GM23338 (cell line): ENCODE measurements around the gene KPNA4. TPM values are rescaled to one million over a fixed set of nuclear protein-coding genes. Genes with fewer than 3 reads are reported as not detected.

Experiments used
- ATAC-seq: fragments of 200-7000 bp; cut with Tn5 transposase; 3 replicates; pipeline ENCODE4 v1.9.1; 2020
- DNase-seq: peaks from one replicate; pipeline ENCODE4 v3.0.0-alpha.2; 2015; ENCODE audit warnings: low spot score
- H2AFZ ChIP-seq: fragments of 200-600 bp; sonication (generic); 2 replicates; pipeline ENCODE4 v1.8.0; 2016; ENCODE audit warnings: antibody characterized with exemption, mild to moderate bottlenecking, moderate library complexity
- H3F3A ChIP-seq: fragments of 200-600 bp; sonication (generic); replicated peaks from 2 replicates; pipeline ENCODE4 v1.8.0; 2017; ENCODE audit warnings: antibody characterized with exemption, mixed run types, low read depth
- H3K27ac ChIP-seq: fragments of 200-600 bp; sonication (generic); 2 replicates; pipeline ENCODE4 v1.6.1; 2016; ENCODE audit warnings: low read depth
- H3K27me3 ChIP-seq: fragments of 200-600 bp; sonication (generic); 2 replicates; pipeline ENCODE4 v1.8.0; 2016; ENCODE audit warnings: mild to moderate bottlenecking, mixed run types, moderate library complexity; ENCODE audit not compliant: insufficient read depth
- H3K36me3 ChIP-seq: fragments of 200-600 bp; sonication (generic); 2 replicates; pipeline ENCODE4 v1.8.0; 2016; ENCODE audit warnings: mild to moderate bottlenecking; ENCODE audit not compliant: insufficient read depth
- H3K4me1 ChIP-seq: fragments of 200-600 bp; sonication (generic); 2 replicates; pipeline ENCODE4 v1.8.0; 2016; ENCODE audit warnings: mild to moderate bottlenecking, moderate library complexity; ENCODE audit not compliant: insufficient read depth
- H3K4me2 ChIP-seq: fragments of 200-600 bp; sonication (generic); 2 replicates; pipeline ENCODE4 v1.7.1; 2017; ENCODE audit warnings: mixed run types
- H3K4me3 ChIP-seq: fragments of 200-600 bp; sonication (generic); 2 replicates; pipeline ENCODE4 v1.6.1; 2016; ENCODE audit warnings: mixed run types
- H3K79me2 ChIP-seq: fragments of 200-600 bp; sonication (generic); replicated peaks from 2 replicates; pipeline ENCODE4 v1.8.0; 2017; ENCODE audit warnings: mild to moderate bottlenecking; ENCODE audit not compliant: insufficient read depth
- H3K9me2 ChIP-seq: fragments of 200-600 bp; sonication (generic); 2 replicates; pipeline ENCODE4 v1.8.0; 2017; ENCODE audit not compliant: insufficient read depth
- H4K20me1 ChIP-seq: fragments of 200-600 bp; sonication (generic); replicated peaks from 2 replicates; pipeline ENCODE4 v1.8.0; 2017; ENCODE audit warnings: mild to moderate bottlenecking; ENCODE audit not compliant: insufficient read depth
- H3K27ac Mint-ChIP-seq: 2 replicates; pipeline ENCODE4 v1.8.0; 2020; ENCODE audit warnings: inconsistent platforms, mild to moderate bottlenecking, moderate library complexity, mixed read lengths
- H3K27me3 Mint-ChIP-seq: 3 replicates; pipeline ENCODE4 v1.8.0; 2022; ENCODE audit warnings: low read depth, mild to moderate bottlenecking, moderate library complexity, mixed read lengths, inconsistent platforms; ENCODE audit not compliant: insufficient read depth, poor library complexity
- H3K36me3 Mint-ChIP-seq: 3 replicates; pipeline ENCODE4 v1.8.0; 2021; ENCODE audit warnings: low read depth, mild to moderate bottlenecking, inconsistent platforms, moderate library complexity, mixed read lengths
- H3K4me1 Mint-ChIP-seq: 3 replicates; pipeline ENCODE4 v1.8.0; 2020; ENCODE audit warnings: mild to moderate bottlenecking, inconsistent platforms, mixed read lengths
- H3K4me3 Mint-ChIP-seq: 3 replicates; pipeline ENCODE4 v1.8.0; 2021; ENCODE audit warnings: moderate library complexity, mild to moderate bottlenecking, inconsistent platforms, mixed read lengths
- H3K9me3 Mint-ChIP-seq: 3 replicates; pipeline ENCODE4 v1.8.0; 2020; ENCODE audit warnings: moderate library complexity, mild to moderate bottlenecking, inconsistent platforms, mixed read lengths
- CREB1 ChIP-seq: fragments of 250-450 bp; sonication (Bioruptor Pico); IDR thresholded peaks from 2 replicates; pipeline ENCODE4 v1.5.0; 2020; ENCODE audit warnings: low read depth, mild to moderate bottlenecking, moderate library complexity
- EZH2 ChIP-seq: fragments of 200-600 bp; sonication (generic); IDR thresholded peaks from one replicate; pipeline ENCODE4 v1.8.0; 2017; ENCODE audit warnings: antibody characterized with exemption, mild to moderate bottlenecking, low read depth; ENCODE audit not compliant: unreplicated experiment
- EZH2phosphoT487 ChIP-seq: fragments of 200-600 bp; sonication (generic); IDR thresholded peaks from one replicate; pipeline ENCODE4 v1.8.1; 2018; ENCODE audit warnings: antibody characterized with exemption; ENCODE audit not compliant: unreplicated experiment
- JUNB ChIP-seq: IDR thresholded peaks from one replicate; pipeline ENCODE4 v1.6.1; 2016; ENCODE audit warnings: antibody characterized with exemption; ENCODE audit not compliant: unreplicated experiment
- NANOG ChIP-seq: IDR thresholded peaks from 2 replicates; pipeline ENCODE4 v1.6.1; 2016; ENCODE audit warnings: antibody characterized with exemption, borderline replicate concordance
- POLR2AphosphoS5 ChIP-seq: IDR thresholded peaks from 2 replicates; pipeline ENCODE4 v1.6.1; 2016; ENCODE audit warnings: antibody characterized with exemption, low read depth
- REST ChIP-seq: IDR thresholded peaks from one replicate; pipeline ENCODE4 v1.6.1; 2018; ENCODE audit warnings: antibody characterized with exemption; ENCODE audit not compliant: unreplicated experiment
- STAT1 ChIP-seq: IDR thresholded peaks from one replicate; pipeline ENCODE4 v1.6.1; 2016; ENCODE audit warnings: antibody characterized with exemption; ENCODE audit not compliant: unreplicated experiment
- ZNF114 ChIP-seq: fragments of 250-450 bp; sonication (Bioruptor Pico); IDR thresholded peaks from 2 replicates; pipeline ENCODE4 v1.5.0; 2020; ENCODE audit warnings: mild to moderate bottlenecking, moderate library complexity
- ZNF331 ChIP-seq: fragments of 250-450 bp; sonication (Bioruptor Pico); IDR thresholded peaks from 2 replicates; pipeline ENCODE4 v1.5.0; 2020; ENCODE audit warnings: low read depth, mild to moderate bottlenecking, moderate library complexity
- ZNF462 ChIP-seq: fragments of 250-450 bp; sonication (Bioruptor Pico); IDR thresholded peaks from 2 replicates; pipeline ENCODE4 v1.5.0; 2020; ENCODE audit warnings: mild to moderate bottlenecking, moderate library complexity
- polyA plus RNA-seq: library from polyadenylated mRNA; unstranded; fragments of >200 nt; fragmentation: Nextera tagmentation; extraction: Ambion mirVana; gene quantifications from 2 replicates; pipeline ENCODE4 v1.2.1, GENCODE V29; 2016
- total RNA-seq: library from RNA; depleted of rRNA; stranded (reverse); fragments of >200 nt; shearing (Covaris generic); gene quantifications from 2 replicates; pipeline ENCODE4 v1.2.3, GENCODE V29; 2014
- TF ChIP-seq, protein P1 (sequence below), 2 experiments: fragments of 200-600 bp in 1 of 2; sonication (generic) in 1 of 2; conservative IDR thresholded peaks; 2 replicates each; pipeline versions ENCODE4 v1.5.1 to v1.6.1; 2016 to 2017; ENCODE audit warnings: antibody characterized with exemption in 2 of 2, low read depth in 2 of 2, mild to moderate bottlenecking in 2 of 2, moderate library complexity in 1 of 2
- TF ChIP-seq, protein P2 (sequence below): IDR thresholded peaks from 2 replicates; pipeline ENCODE4 v1.6.1; 2016; ENCODE audit warnings: antibody characterized with exemption

Gene KPNA4
- total and polyA plus RNA-seq, 2 experiments from 2014 or later, result 17.8 to 36.2 TPM

- no peak for TF ChIP-seq EZH2phosphoT487
- TF ChIP-seq STAT1, result no peak
- no peak for TF ChIP-seq JUNB
- no peak for TF ChIP-seq ZNF114
Measured at GRCh38 chr3:160455846-160456245, 109.5 kb downstream of the KPNA4 start (continued).

DNA sequence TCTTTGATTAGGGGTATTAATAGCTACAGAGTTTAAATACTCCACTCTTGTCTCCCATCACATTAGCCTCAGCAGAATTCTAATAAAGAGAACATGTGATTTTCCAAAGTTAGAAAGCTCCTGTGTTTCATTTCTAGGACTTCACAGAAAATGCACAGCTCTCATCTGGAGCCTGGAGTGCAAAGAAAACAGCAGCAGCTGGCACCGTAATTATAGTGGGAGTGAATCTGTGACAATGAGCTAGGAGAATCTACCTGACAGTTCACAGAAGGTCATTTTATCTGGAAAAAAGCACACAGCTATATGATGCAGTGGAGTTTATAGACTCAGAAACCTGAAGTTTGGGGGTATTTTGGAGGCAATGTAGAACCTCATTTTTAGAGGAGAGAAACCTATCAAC, 110.4 kb downstream of the KPNA4 start:
- ATAC-seq (no peak), DNase-seq (no peak)
- no peaks in the 10 kb centered on the region for H3K36me3 Mint-ChIP-seq
- no peak overlapping the region for H3K27ac Mint-ChIP-seq
- H3K27me3 Mint-ChIP-seq, result no peaks in the 10 kb centered on the region
- H3K79me2 ChIP-seq, result no peaks in the 10 kb centered on the region
- no peak overlapping the region for H2AFZ ChIP-seq
- no peak overlapping the region for H3K27ac ChIP-seq
- no peaks in the 10 kb centered on the region for H3K36me3 ChIP-seq
- H3K4me3 ChIP-seq, result no peak overlapping the region
- H3K4me3 Mint-ChIP-seq, result no peak overlapping the region
- H4K20me1 ChIP-seq, result no peaks in the 10 kb centered on the region; the same call in 1 of the 2 replicates
- H3F3A ChIP-seq, result no peaks in the 10 kb centered on the region
- H3K4me1 ChIP-seq, result no peaks in the 10 kb centered on the region
- no peak overlapping the region for H3K4me2 ChIP-seq
- TF ChIP-seq POLR2AphosphoS5 (no peak), ZNF462 (CRISPR knock-in tag) (no peak), REST (no peak), ZNF331 (no peak), JUNB (no peak), NANOG (no peak), STAT1 (no peak), ZNF114 (no peak), CREB1 (no peak), EZH2 (no peak), EZH2phosphoT487 (no peak)
- TF ChIP-seq, protein P1, sequence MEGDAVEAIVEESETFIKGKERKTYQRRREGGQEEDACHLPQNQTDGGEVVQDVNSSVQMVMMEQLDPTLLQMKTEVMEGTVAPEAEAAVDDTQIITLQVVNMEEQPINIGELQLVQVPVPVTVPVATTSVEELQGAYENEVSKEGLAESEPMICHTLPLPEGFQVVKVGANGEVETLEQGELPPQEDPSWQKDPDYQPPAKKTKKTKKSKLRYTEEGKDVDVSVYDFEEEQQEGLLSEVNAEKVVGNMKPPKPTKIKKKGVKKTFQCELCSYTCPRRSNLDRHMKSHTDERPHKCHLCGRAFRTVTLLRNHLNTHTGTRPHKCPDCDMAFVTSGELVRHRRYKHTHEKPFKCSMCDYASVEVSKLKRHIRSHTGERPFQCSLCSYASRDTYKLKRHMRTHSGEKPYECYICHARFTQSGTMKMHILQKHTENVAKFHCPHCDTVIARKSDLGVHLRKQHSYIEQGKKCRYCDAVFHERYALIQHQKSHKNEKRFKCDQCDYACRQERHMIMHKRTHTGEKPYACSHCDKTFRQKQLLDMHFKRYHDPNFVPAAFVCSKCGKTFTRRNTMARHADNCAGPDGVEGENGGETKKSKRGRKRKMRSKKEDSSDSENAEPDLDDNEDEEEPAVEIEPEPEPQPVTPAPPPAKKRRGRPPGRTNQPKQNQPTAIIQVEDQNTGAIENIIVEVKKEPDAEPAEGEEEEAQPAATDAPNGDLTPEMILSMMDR (conservative IDR thresholded peaks at IDR 0.05; ENCODE audit: low read depth in 2 of 2), result no peak
- TF ChIP-seq, protein P2, sequence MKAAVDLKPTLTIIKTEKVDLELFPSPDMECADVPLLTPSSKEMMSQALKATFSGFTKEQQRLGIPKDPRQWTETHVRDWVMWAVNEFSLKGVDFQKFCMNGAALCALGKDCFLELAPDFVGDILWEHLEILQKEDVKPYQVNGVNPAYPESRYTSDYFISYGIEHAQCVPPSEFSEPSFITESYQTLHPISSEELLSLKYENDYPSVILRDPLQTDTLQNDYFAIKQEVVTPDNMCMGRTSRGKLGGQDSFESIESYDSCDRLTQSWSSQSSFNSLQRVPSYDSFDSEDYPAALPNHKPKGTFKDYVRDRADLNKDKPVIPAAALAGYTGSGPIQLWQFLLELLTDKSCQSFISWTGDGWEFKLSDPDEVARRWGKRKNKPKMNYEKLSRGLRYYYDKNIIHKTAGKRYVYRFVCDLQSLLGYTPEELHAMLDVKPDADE, result no peak
- peaks cover 5% of the 10 kb centered on the region; the same call in 2 of the 3 replicates for H3K4me1 Mint-ChIP-seq
- peaks cover 6% of the 10 kb centered on the region; the same call in 2 of the 3 replicates for H3K9me3 Mint-ChIP-seq
- H3K27me3 ChIP-seq, result no peaks in the 10 kb centered on the region
- no peaks in the 10 kb centered on the region for H3K9me2 ChIP-seq
